ENCODE results near the gene HOXB9. TPM values are rescaled to one million over a fixed set of nuclear protein-coding genes. Genes with fewer than 3 reads are reported as not detected.
A peak's percentile ranks its signal among the peaks of the same experiment; 100 is the strongest.

HOXB9 gene
- total RNA-seq, 1 donor from 2014 or later, result not detected

GRCh38 chr17:48587276-48588073 lies 38.7 kb downstream of the HOXB9 start:
- no peak for DNase-seq (ENCODE audit: low read depth, low spot score)

DNA sequence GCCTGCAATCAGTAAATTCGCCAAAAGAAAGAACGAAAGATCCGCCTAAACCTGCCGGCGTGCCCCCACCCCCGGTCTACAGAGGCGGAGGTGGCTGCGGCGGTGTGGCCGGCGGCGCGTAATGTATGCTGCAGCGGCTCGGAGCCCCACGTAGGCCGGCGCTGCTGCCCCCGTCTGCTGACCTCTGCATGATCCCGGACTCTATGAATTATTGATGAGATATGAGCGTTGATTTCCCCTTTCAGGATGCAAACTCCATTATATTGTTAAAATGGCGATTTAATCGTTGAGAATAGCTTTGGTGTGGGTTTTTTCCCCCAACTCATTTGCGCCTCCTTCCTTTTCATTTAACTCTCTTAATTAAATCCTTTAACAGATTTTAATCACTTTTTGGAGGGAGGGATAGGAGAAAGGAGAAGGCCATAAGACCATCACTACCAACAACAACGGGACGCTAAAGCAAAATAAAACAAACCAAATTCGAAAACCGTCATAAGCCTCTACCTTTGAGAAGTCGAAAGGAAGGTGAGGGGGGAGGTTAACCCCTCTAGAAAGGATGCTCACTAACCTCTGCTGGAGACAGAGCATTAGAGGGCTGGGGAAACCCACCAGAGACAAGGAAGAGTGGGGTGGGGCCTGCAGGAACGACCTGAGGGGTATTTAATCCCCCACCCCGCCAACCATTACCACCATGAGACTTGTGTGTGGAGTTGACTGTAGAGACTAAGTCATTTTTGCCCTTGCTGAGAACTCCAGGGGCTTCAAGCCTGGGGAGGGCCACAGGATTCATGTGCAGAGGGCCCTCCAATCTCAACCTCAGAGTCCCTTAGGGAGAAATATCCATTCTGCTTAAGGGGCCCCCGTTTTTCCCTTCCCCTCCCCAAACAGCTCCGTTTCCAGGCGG lies 39.6 kb downstream of the HOXB9 start:
- no peak for DNase-seq (ENCODE audit: low read depth, low spot score)

- no peak for DNase-seq (ENCODE audit: low read depth, low spot score)
Measured at GRCh38 chr17:48584223-48584741, 41.9 kb downstream of the HOXB9 start.

GRCh38 chr17:48583708-48584222 lies 42.4 kb downstream of the HOXB9 start:
- DNase-seq (ENCODE audit: low read depth, low spot score), result no peak

DNA sequence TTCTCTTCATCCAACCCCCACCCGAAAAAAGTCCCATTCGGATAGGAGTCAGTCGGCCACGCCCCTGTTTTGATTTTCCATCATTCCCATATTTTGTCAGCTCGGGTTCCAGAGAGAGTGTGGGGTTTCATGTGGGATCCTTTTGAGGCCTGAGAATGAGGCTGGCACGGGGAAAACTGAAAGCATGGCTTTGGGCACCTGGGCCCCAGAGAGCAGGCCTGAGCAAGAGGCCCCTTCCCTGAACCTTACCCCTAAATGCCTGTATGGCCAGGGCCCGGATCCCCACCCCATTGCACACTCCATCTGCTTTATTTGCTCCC lies 43.4 kb downstream of the HOXB9 start:
- DNase-seq (ENCODE audit: low read depth, low spot score), result no peak

DNA sequence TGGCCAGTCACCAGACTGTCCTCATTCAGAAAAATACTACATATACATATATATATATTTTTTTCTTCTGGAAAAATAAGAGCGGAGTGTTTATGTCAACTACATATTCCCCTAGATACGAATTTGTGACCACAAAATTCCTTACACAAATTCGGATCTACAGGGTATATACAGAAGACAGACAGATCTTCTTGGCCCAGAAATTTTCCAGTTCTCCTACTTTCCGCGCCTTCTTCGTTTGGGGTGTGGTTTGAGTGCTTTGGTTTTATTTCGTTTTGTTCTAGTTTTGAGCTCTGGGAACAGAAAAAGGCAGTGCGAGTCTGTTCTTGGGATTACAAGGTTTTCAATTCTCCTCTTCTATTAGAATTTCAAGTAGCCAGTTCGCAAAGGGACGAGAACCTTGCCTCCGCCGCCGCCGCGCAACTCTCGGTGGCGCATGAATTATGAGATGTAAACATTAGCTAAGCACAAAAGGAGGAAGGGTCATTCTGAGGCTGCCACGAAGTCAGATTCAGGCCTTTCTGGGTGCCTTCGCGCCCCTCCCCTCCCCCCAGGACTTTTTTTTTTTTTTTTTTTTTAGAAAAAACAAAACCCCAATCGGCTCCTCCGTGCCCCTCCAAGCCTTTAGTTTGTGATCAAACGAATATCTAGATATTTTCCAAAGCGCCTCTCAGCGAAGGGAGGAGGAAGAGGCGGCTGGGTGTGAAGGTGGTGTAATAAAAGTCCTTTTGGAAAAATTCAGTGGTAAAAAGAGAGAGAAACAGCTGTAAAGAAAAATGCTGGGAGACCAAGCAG lies 46.2 kb downstream of the HOXB9 start:
- no peak for DNase-seq (ENCODE audit: low read depth, low spot score)

- no peak for DNase-seq (ENCODE audit: low read depth, low spot score)
Measured at GRCh38 chr17:48579471-48579759, 46.7 kb downstream of the HOXB9 start.

GRCh38 chr17:48578616-48579470 lies 47.3 kb downstream of the HOXB9 start:
- DNase-seq (ENCODE audit: low read depth, low spot score), result no peak

DNA sequence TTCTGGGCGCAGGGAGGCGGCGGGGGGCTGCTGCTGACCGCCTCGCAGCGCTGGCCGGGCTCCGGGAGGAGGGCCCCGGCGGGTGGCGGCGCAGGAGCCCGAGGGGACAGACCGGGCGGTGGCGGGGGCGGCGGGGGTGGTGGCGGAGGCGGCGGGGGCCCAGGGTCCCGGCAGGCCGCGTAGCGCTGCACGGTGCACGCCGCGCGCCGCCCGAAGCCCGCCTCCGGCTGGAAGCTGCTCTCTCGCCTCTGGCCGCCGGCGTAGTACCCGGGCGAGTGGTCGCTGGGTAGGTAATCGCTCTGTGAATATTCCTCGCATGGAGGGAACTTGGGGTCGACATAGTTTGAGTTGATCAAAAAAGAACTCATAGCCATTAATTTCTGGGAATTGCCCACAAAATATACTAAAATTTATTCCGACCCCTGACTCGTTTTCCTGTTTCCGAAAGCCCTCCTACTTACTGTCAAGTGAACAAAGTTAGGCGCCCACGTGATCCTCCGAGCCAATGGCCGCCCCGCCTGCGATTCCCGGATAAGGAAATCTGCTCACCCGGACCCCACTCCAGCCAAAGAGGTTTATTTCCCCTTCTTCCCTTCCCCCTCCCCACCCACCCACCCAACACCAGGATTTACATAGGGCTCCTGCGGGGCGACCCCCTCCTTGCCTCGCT lies 48.1 kb downstream of the HOXB9 start, which contains the start of gene HOXB4:
Gene HOXB4 (minus strand): TSS at position 405 of the 670 bp plus-strand sequence. CDS start 31 bp downstream, at position 374.
- DNase-seq (ENCODE audit: low read depth, low spot score), result peak; percentile 71

DNA sequence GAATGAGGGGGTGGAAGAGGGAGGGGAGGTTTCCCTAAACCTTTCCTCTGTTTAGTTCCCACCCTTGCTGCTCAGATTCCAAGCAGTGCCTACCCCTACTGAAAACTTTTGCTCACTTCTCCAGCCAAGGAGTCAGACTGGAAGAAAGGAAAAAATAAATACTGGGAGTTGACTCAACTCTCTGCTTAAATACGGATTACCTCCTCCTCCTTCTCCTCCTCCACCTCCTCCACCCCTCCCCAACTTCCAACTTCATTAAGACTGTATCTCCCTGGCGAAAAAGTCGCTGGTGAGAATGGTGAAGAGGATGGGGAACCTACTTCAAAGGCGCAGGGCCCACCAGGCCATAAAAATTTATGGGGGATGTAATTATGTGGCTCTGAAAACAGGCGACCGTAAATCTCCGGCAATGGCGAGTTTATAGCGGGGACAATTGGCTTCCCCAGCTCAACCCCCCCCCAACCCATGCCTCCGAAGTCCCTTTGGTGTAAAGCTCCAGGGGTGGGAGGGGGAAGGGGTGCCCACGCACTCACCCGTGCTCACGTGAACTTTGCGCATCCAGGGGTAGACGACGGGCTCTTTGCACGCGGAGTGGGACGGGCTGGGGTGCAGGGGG lies 48.7 kb downstream of the HOXB9 start:
- DNase-seq (ENCODE audit: low read depth, low spot score), result no peak

GRCh38 chr17:48576479-48577309 lies 49.5 kb downstream of the HOXB9 start:
- no peak for DNase-seq (ENCODE audit: low read depth, low spot score)

- DNase-seq (ENCODE audit: low read depth, low spot score), result no peak
Measured at GRCh38 chr17:48575673-48576478, 50.3 kb downstream of the HOXB9 start.

DNA sequence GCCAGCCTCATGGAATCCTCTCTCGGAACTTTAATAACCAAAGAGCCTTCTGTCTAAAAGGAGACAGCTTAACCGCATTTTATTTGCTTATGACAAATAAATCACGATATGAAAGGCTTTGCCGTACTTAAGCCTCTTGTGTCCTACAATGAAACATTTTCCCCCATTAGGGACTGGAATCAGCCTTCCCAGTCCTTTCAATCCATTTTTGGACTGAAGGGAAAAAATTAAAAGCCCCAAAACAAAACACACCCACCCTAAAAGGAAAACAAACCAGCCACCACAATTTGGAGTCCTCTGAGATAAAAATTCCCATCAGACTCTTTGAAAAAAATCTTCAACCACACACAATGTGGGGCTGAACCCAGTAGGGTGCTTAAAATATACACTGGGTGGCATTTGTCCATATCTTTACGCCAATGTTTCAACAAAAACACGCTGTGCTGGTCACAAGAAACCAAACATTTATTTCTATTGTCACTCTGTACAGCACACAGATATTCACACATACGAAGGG lies 51.0 kb downstream of the HOXB9 start:
- no peak for DNase-seq (ENCODE audit: low read depth, low spot score)

DNA sequence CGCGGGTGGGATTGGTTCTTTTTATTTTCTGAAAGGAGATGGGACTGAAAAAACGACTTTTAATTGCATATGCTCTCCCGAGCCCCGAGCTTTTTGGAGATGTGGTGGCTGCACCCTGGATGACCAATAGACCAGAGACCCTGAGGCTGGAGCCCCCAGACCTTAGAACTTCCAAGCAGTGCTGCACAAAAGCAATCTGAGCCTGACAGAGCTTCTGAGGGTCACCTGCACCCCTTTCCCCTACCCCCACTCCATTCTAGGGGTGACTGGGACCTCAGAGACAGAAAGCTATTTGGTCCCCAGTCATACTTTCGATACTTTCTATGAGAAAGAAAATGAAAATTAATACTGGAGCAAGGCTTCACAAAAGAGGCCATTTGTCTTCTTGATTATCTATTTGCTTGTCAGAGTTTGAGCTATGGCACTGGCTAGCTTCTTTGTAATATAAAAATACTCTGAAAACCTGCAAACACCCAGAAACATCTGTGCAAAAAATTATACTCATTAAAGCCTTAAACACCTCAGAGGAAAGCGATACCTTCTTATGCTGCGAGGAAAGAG lies 51.6 kb downstream of the HOXB9 start:
- no peak for DNase-seq (ENCODE audit: low read depth, low spot score)

DNA sequence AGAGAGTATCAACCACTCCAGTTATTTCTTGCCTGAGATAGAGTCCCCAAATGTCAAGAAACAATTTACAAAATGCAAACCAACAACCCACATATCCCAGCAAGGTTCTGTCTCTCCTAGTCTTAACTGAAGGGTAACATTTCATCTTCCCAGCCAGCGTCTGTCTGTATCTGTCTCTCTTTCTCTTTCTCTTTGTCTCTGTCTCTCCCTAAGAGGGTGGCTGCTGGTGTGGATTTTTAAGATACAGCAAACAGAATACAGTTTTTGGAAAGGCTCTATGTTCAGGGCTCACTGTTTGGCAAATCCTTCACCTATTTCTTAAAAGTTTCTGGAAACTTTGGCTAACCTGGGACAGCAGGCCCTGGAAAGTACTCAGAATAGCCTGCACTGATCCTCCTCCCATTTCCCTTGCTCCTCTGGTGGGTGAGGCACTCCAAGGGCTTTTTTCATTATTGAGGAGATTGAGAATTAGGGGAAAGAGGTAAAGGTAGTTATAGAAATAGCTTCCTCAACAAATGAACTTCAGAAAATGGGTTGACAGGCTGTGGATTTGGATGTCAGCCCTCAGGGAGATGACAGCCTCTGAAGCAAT lies 54.2 kb downstream of the HOXB9 start:
- DNase-seq (ENCODE audit: low read depth, low spot score), result no peak

Data from pulmonary artery endothelial cell (primary cell).